Testis (tissue), 2 donors: Measurements from ENCODE around the gene EI24.

ENCODE experiments used
- CTCF ChIP-seq, 3 experiments: fragments of 450-650 bp in 2 of 3; fragments of 200-600 bp in 1 of 3; sonication (generic) in 1 of 3; IDR thresholded peaks; one replicate each; pipeline ENCODE4 v1.5.1; 2016 to 2019; ENCODE audit warnings: antibody characterized with exemption in 3 of 3, mild to moderate bottlenecking in 2 of 3, moderate library complexity in 1 of 3
- POLR2A ChIP-seq: fragments of 450-650 bp; IDR thresholded peaks from one replicate; pipeline ENCODE4 v1.6.1; 2017; ENCODE audit warnings: antibody characterized with exemption, mild to moderate bottlenecking, moderate library complexity

- TF ChIP-seq CTCF (IDR thresholded peaks at IDR 0.05) (no peak), POLR2A (no peak)
These were observed 33.9 kb downstream of the EI24 start for GRCh38 chr11:125603207-125603606.
